ENCODE data around the gene VPREB1.

Gene VPREB1

DNA sequence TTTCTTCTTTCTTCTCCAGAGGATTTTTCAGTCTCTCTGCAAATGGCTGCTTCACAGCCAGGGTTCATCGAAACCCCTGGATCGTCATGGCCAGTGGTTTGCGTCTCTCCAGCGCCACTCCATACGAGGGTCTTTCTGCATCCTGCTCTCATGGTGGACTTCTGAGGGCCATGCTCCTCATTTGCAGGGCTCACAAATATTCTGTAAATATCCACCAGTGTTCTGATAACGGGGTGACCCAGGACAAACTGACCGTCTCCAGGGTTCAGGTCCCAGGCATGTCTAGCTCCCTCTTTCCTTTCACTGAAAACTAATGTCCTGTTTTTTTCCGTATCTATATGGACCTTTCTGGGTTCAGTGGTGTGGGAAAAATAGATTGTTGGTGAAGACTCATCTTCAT is 15.7 kb upstream of the VPREB1 start:
- no peaks in the 10 kb centered on the region for H3K79me2 ChIP-seq (ENCODE audit: insufficient read depth, low read length)
- ATAC-seq (ENCODE audit: insufficient read depth, low read depth): no peak
- H3K9ac ChIP-seq (ENCODE audit: low read depth, low read length): no peak overlapping the region
- TF ChIP-seq CTCF (IDR thresholded peaks at IDR 0.05; ENCODE audit: borderline replicate concordance, extremely low read depth, low read length, poor library complexity, severe bottlenecking) (no peak), EZH2 (IDR thresholded peaks at IDR 0.05; ENCODE audit: borderline replicate concordance, low read depth, low read length, severe bottlenecking) (no peak)
- H3K27ac ChIP-seq (ENCODE audit: low read length): no peak overlapping the region
- no peak overlapping the region for H3K4me2 ChIP-seq (ENCODE audit: insufficient read depth, low read length)
- H3K36me3 ChIP-seq (ENCODE audit: insufficient read depth, low read length): no peaks in the 10 kb centered on the region
- no peak overlapping the region for H2AFZ ChIP-seq (ENCODE audit: low read depth, low read length)
- H3K4me3 ChIP-seq (ENCODE audit: low read depth in 1 of 2, low read length in 2 of 2): no peak overlapping the region
- H3K9me3 ChIP-seq (ENCODE audit: insufficient read depth, low read length, severe bottlenecking): no peaks in the 10 kb centered on the region
- no peaks in the 10 kb centered on the region for H3K27me3 ChIP-seq (ENCODE audit: insufficient read depth, low read length, poor library complexity)
- peaks cover 5% of the 10 kb centered on the region; the same call in 1 of the 2 replicates for H3K4me1 ChIP-seq (ENCODE audit: insufficient read depth, low read length)
- DNase-seq: no peak
- H4K20me1 ChIP-seq (ENCODE audit: insufficient read depth, low read length): no peaks in the 10 kb centered on the region

DNA sequence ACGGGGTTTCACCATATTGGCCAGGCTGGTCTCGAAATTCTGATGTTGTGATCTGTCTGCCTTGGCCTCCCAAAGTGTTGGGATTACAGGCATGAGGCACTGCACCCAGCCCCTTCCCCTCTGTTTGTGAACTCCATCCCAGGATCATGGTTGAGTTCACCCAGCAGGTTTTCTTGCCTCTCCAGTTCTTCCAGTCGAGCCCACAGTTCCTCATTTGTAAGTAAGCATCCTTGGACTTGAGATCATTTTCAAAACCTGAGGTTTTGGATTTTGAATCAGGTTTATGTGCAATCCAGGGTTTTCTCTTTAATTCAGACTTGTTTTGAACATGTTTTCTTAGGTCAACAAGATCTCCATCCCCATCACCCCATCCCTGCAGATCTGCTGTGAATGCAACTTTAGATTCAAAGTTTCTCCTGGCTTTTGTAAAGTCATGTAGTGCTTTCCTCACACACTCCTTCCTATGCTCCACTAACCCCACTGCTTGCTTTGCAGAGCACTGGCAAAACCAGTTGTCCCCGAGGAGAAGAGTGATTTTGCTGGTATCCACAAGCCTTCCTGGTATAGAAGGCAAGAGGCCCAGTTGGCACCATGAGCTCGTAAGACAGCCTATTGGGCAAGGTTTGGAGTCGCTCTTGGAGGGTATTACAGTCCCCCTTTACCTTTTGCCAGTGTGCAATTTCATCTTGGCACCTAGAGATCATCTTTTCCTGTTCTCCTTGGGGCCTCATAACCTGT is 14.7 kb upstream of the VPREB1 start:
- DNase-seq (no peak), ATAC-seq (ENCODE audit: insufficient read depth, low read depth) (no peak)
- H3K79me2 ChIP-seq (ENCODE audit: insufficient read depth, low read length): no peaks in the 10 kb centered on the region
- H3K27me3 ChIP-seq (ENCODE audit: insufficient read depth, low read length, poor library complexity): no peaks in the 10 kb centered on the region
- H3K27ac ChIP-seq (ENCODE audit: low read length): no peak overlapping the region
- no peak for TF ChIP-seq EZH2 (IDR thresholded peaks at IDR 0.05; ENCODE audit: borderline replicate concordance, low read depth, low read length, severe bottlenecking)
- no peak for TF ChIP-seq CTCF (IDR thresholded peaks at IDR 0.05; ENCODE audit: borderline replicate concordance, extremely low read depth, low read length, poor library complexity, severe bottlenecking)
- no peaks in the 10 kb centered on the region for H4K20me1 ChIP-seq (ENCODE audit: insufficient read depth, low read length)
- peaks cover 5% of the 10 kb centered on the region; the same call in 1 of the 2 replicates for H3K4me1 ChIP-seq (ENCODE audit: insufficient read depth, low read length)
- no peak overlapping the region for H3K9ac ChIP-seq (ENCODE audit: low read depth, low read length)
- no peak overlapping the region for H3K4me3 ChIP-seq (ENCODE audit: low read depth in 1 of 2, low read length in 2 of 2)
- H3K9me3 ChIP-seq (ENCODE audit: insufficient read depth, low read length, severe bottlenecking): no peaks in the 10 kb centered on the region
- no peak overlapping the region for H2AFZ ChIP-seq (ENCODE audit: low read depth, low read length)
- H3K36me3 ChIP-seq (ENCODE audit: insufficient read depth, low read length): no peaks in the 10 kb centered on the region
- no peak overlapping the region for H3K4me2 ChIP-seq (ENCODE audit: insufficient read depth, low read length)

GRCh38 chr22:22230438-22230837 is 14.1 kb upstream of the VPREB1 start:
- Histone ChIP-seq H3K4me1 (ENCODE audit: insufficient read depth, low read length) (peaks cover 5% of the 10 kb centered on the region; the same call in 1 of the 2 replicates), H3K36me3 (ENCODE audit: insufficient read depth, low read length) (no peaks in the 10 kb centered on the region), H4K20me1 (ENCODE audit: insufficient read depth, low read length) (no peaks in the 10 kb centered on the region), H2AFZ (ENCODE audit: low read depth, low read length) (no peak overlapping the region), H3K9me3 (ENCODE audit: insufficient read depth, low read length, severe bottlenecking) (no peaks in the 10 kb centered on the region), H3K79me2 (ENCODE audit: insufficient read depth, low read length) (no peaks in the 10 kb centered on the region), H3K27me3 (ENCODE audit: insufficient read depth, low read length, poor library complexity) (no peaks in the 10 kb centered on the region), H3K4me2 (ENCODE audit: insufficient read depth, low read length) (no peak overlapping the region), H3K4me3 (ENCODE audit: low read depth in 1 of 2, low read length in 2 of 2) (no peak overlapping the region), H3K9ac (ENCODE audit: low read depth, low read length) (no peak overlapping the region), H3K27ac (ENCODE audit: low read length) (no peak overlapping the region)
- no peak for ATAC-seq (ENCODE audit: insufficient read depth, low read depth)
- no peak for TF ChIP-seq CTCF (IDR thresholded peaks at IDR 0.05; ENCODE audit: borderline replicate concordance, extremely low read depth, low read length, poor library complexity, severe bottlenecking)
- TF ChIP-seq EZH2 (IDR thresholded peaks at IDR 0.05; ENCODE audit: borderline replicate concordance, low read depth, low read length, severe bottlenecking): no peak
- DNase-seq: no peak
